ENCODE data around the gene CCDC54.

GRCh38 chr3:107425033-107425432 lies 47.8 kb downstream of the CCDC54 start:
- no peak for TF ChIP-seq CTCF (IDR thresholded peaks at IDR 0.05)
- no peak for TF ChIP-seq POLR2A (IDR thresholded peaks at IDR 0.05)
